ENCODE results near the gene CMC2. TPM values are rescaled to one million over a fixed set of nuclear protein-coding genes. Genes with fewer than 3 reads are reported as not detected.

Gene CMC2
- total RNA-seq, 1 experiment from 2014 or later: 150 TPM

GRCh38 chr16:81003064-81003463 lies 3.6 kb downstream of the CMC2 start:
- DNase-seq (ENCODE audit: low read depth): no peak

- DNase-seq (ENCODE audit: low read depth): no peak
Observed at GRCh38 chr16:81001330-81001729, 5.4 kb downstream of the CMC2 start.

GRCh38 chr16:81000873-81001272 lies 5.8 kb downstream of the CMC2 start:
- no peak for DNase-seq (ENCODE audit: low read depth)

- DNase-seq (ENCODE audit: low read depth): no peak
Observed at GRCh38 chr16:80997964-80998620, 8.6 kb downstream of the CMC2 start.

GRCh38 chr16:80997139-80997798 lies 9.4 kb downstream of the CMC2 start:
- no peak for DNase-seq (ENCODE audit: low read depth)

- no peak for DNase-seq (ENCODE audit: low read depth)
Observed at GRCh38 chr16:80996688-80997138, 10.0 kb downstream of the CMC2 start.

GRCh38 chr16:80994451-80994850 lies 12.2 kb downstream of the CMC2 start:
- DNase-seq (ENCODE audit: low read depth): peak; percentile 39

- DNase-seq (ENCODE audit: low read depth): no peak
Observed at GRCh38 chr16:80993834-80994233, 12.9 kb downstream of the CMC2 start.

- peak; percentile 81 for DNase-seq (ENCODE audit: low read depth)
Observed at GRCh38 chr16:80993307-80993706, 13.4 kb downstream of the CMC2 start.

- DNase-seq (ENCODE audit: low read depth): no peak
Observed at GRCh38 chr16:80992676-80993293, 13.9 kb downstream of the CMC2 start.

GRCh38 chr16:80991792-80992430 lies 14.8 kb downstream of the CMC2 start:
- DNase-seq (ENCODE audit: low read depth): no peak

GRCh38 chr16:80990978-80991377 lies 15.7 kb downstream of the CMC2 start:
- no peak for DNase-seq (ENCODE audit: low read depth)

GRCh38 chr16:80990577-80990976 lies 16.1 kb downstream of the CMC2 start:
- DNase-seq (ENCODE audit: low read depth): no peak

- peak; percentile 29 for DNase-seq (ENCODE audit: low read depth)
Observed at GRCh38 chr16:80989801-80990200, 16.9 kb downstream of the CMC2 start.

GRCh38 chr16:80988756-80989155 lies 17.9 kb downstream of the CMC2 start:
- no peak for DNase-seq (ENCODE audit: low read depth)

- no peak for DNase-seq (ENCODE audit: low read depth)
Observed at GRCh38 chr16:80986557-80986956, 20.1 kb downstream of the CMC2 start.

GRCh38 chr16:80985611-80986010 lies 21.1 kb downstream of the CMC2 start:
- no peak for DNase-seq (ENCODE audit: low read depth)

GRCh38 chr16:80984124-80984892 lies 22.4 kb downstream of the CMC2 start:
- DNase-seq (ENCODE audit: low read depth): no peak

- no peak for DNase-seq (ENCODE audit: low read depth)
Observed at GRCh38 chr16:80982646-80983045, 24.0 kb downstream of the CMC2 start.

GRCh38 chr16:80981103-80981502 lies 25.6 kb downstream of the CMC2 start:
- no peak for DNase-seq (ENCODE audit: low read depth)

GRCh38 chr16:80976946-80977345 lies 29.7 kb downstream of the CMC2 start:
- DNase-seq (ENCODE audit: low read depth): no peak

Measured in M059J (cell line).